GM19035 (cell line): Measurements from ENCODE around the gene RAD51B.

Experiments
- ATAC-seq: cut with Tn5 transposase; IDR thresholded peaks from one replicate; pipeline ENCODE4 v1.9.1; 2021; ENCODE audit not compliant: unreplicated experiment

Gene RAD51B

DNA sequence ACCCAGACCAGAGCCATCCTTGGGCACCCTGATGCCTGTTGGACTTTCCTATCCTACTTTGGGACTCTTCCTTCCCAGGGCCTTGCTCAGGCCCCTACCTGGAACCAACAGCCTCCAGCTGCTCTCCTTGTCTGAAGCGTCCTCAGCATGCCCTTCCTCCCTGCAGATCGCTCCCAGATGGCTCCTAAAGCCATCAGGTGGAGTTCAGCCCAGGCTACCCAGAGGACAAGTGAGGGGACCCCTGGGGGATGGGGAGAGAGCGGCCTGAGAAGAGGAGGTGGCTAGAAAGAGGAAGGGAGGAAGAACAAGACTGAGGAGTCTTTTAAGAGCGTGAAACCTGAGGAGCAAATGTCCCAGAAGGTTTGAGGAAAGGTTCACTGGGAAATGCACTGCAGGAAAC is 736.7 kb downstream of the RAD51B start:
- no peak for ATAC-seq

DNA sequence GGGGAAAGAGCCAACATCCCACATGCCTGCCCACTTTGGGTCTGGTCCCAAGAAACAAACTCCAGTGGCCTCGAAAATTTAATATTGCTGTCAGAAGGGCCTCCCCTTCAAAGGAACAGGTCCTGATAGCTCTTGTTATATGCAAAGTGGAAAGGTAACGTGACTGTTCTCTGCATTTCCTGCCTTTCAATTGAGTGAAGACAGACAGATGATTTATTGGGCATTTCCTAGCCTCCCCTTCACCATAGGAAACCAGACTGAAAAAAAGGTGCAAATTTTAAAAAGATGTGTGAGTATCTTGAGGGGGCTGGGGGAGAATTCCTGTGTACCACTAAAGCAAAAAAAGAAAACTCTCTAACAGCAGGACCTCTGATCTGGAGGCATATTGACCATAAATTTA is 738.1 kb downstream of the RAD51B start:
- ATAC-seq: no peak

DNA sequence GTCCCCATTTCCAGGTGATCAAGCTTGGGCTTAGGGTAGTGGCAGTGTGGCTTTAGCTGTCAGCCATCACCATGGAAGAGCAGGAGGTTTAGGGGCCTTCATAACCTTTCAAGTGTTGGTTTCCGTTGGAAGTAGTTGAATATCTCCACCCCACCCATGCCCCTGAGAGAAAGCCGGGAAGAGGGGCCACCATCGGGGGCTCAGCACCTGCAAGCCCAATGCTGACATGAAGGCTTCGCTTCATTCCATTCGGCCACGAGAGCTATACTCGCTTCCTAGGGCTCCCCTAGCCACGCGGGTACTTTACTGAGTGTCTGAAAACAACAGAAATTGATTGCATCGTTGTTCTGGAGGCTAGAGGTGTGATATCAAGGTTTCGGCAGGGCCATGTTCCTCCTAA is 738.5 kb downstream of the RAD51B start:
- ATAC-seq: no peak

DNA sequence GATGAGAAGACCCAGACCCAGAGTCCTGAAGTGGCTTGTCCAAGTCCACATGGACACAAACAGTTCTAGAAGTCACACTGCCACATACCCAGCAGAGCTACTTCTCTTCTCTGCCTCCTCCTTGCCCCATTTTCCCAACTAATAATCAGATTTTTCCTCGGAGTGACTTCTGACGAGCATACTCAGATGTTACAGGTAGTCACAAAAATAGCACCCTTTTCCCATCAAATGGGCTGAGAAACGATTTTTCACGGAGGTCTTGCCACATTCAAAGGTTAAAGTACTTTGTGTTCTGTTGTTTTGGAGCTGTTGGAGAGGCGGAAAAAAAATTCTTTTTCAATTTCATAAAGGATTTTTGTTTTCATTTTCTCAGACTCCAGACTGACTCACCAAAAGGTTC is 740.4 kb downstream of the RAD51B start:
- no peak for ATAC-seq

DNA sequence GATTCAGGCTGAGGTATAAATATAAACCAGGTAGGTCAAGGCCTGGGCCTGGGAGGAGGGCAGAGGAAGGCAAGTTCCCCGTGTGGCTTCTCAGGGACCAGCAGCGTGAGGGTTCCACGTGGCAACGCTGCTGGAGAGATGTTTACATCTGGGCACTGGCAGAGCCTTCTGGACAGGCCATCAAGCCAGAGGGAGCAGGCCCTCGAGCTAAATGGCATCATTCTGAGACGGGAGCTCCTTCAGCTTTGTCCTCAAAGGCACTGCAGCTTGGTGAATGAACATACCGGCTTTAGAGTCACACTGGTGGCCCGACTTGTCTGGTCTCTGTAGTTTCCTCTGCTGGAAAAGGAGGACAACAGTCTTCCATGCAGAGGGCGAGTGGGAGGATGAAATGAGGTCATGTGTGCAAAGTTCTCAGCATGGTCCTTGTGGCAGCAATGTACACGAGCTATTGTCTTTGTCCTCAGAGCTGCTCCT is 742.0 kb downstream of the RAD51B start:
- ATAC-seq: no peak

DNA sequence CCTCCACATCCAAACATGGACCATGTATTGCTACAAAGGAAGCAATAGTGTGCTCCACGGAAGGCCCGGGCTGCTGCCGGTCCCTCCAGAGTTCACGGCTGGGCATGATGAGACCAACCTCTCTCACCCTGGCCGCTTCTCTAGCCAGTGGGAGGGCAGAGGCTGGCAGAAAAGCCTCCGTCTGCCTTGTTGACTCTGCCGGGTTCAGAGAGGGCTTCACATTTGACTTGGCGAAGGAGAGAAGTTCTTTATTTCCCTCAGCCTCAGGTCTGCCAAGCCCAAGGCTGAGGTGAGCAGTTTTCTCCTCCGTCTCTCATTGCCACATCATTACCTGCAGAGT is 743.3 kb downstream of the RAD51B start:
- ATAC-seq: no peak

DNA sequence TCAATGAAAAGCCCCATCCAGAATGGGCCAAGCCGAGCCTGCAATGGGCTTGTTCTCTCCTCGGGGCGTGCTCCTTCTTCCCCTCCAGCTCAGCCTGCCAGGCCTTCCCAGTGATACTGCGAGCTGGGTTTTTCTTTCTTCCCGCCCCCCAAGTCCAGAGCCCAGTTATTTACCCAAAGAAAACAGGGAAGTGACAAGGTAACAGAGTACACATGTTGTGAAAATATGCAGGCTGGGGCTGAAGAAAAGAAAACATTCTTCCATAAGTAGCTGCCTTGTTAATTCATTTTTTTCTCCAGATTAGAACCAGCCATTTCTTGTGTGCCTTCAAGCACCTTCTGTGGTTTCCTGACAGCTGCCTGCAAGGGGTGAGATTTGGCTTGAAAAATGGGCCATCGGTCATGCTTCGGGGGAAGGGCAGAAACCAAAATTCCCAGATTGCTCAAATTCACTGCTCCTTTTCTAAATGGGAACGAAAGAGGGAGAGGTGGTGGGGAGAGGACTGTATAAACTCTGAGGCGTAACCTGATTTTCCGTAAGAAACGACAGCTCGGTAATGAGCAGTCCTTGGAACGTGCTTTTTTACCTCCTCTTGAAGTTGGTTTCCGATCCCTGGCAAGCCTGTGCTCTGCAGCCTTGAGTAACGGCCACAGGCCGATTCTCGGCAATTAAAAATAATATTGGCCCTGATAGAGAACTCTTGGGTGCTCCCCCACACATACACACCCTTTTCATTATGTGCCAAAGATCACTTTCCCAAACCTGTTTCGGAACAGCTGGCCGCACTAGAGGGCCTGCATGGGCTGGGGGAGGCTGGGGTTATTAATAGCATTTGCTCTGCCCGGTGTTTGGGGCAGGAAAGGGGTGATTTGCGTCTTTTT is 743.9 kb downstream of the RAD51B start:
- ATAC-seq: no peak

DNA sequence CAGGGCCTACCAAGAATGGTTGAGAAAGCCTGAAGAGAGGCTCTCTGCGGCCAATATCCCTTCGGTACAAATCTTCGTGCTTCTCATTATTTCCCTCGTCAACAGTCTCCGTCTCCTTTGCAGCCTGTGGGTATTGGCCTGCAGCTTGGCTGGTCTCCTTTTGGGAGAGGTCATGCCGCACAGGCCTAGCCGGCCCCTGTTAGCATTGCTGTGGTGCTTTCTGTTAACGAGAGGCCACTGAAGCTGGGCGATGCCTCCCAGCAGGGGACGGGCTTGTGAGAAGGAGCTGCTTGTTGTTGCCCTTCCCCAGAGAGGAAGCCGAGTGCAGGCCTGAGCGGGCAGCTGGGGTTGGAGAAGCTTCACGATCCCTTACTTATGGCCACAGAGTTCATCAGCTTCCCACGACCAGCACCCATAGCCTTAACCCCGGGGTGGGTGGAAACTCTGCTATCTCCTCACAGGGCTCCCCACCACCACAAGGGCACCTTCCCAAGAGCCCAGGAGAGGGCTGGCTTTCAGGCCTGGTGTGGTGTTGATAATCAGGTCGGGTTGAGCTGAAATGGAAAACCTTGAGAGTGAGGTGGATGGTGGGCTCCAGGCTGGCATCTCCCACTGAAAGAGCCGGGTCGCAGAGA is 744.7 kb downstream of the RAD51B start:
- no peak for ATAC-seq

DNA sequence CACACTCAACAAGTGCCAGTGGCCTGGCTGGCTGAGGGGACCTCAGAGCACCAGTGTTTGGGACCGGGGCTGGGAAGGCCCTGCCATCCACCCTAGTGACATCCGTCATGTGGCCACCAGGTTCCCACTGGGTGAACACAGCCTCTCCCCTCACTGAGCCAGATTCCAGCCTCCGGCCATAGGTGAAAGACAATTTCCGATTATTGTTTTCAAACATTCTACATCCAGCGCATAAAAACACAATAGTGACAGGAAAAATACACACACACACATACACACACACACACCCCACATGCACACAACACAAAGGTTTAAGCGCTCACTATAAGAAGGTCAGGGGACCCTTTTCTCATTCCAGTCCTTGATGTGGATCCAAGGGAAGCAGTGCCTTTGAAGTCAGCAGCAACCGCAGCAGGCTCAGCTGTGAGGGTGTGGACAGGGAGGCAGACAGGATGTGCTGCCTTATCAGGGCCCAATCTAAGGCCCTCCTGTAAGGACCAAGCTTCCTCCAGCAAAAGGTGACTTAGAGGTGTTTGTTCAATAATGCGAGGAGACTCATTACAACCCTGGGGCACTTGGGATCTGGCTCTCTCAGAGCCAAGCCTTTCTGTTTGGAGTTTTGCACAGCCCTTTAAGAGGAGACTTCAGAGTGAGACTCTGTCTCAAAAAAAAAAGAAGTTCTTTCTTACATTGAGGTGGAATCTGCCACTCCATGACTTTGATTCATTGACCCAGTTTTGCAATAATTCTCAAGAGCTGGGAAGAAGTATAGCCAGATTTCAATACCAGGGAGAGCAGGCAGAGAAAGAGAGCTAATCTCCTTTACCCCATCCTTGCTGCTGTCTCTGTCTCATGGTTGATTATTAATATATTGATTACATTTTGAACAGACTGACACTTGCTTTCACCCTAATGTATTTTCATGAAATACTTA is 745.5 kb downstream of the RAD51B start:
- ATAC-seq: no peak

DNA sequence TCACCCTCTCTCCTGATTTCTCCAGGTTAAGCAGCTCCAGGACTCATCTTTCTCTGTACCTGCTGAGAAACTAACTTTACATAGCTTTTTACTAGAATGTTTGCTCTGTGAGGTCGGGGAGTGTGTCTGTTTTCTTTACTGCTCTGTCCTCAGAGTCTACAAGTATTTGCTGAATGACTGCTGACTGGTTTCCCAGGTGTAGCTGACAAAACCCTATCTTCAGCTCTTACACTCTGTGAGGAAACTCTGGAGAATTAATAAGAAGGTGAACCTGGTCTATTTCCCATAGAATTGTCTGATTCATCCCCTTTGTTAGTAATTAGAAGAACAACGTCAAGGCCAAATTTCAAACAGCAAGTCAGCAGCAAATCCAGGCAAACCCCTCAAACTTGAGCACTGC is 746.5 kb downstream of the RAD51B start:
- no peak for ATAC-seq

DNA sequence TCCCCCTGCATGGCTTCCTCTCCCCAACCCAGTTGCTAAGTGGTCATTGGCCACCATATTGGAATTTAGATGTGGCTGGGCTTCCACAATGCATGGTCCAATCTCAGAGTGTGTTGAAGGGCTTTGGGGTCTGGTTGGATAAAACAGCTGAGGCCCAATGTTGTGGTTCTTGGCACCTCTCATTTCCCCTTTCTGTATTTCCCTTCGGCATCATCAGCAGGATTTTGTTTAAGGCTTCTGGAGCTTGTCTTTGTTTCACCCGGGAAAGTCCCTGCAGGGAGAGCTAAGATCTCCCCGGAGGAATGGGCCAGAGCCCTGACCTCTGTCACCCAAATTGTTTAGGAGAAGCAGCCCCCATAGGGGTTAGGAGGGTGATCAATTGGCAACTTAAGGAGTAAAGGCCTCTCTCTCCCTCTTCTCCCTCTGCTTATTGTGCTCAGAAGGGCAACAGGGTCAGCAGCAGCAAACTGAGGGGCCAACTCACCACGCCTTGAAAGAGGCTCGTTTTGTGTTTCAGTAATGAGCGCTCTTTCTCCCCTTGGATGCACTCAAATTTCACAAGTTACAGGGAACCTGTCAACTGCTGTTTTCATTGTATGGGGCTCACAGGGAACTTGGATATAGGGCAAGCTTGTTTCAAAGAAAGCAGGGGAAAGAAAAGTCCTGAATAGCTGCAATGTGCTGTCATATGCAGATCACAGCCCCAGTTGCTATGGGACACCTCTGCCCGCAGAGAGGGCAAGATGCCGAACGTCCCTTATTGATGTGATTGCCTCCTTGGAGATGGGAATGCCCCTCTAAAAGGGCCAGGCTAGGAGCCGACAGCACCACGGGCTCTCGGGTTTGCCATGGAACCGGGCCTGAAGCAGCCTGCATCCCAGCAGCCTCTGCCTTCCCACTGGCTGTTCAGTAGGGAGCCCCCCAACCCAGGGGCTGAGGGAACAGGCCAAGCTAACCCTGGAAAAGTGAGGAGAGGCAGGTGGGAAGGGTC is 749.6 kb downstream of the RAD51B start:
- no peak for ATAC-seq

DNA sequence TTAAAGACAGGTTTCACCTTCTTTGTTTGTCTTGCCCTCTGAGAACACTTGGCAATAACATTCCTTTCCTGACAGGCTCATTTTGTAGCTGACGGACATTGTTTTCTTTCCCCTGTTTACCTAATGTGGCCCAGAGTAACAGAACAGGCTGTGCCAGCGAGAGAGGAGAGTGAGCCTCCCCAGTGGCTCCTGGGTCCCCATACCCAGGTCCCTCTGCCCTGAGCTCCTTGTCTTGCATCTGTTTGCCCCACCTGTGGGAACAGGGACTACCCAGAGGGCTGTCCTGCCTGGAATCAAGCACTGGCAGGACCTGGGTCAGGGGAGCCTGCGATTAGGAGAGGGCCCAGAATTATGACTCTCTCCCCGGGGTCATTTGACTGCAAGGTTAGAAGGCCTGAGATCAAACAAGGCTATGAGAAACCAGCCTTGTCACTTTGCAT is 750.4 kb downstream of the RAD51B start:
- ATAC-seq: no peak

DNA sequence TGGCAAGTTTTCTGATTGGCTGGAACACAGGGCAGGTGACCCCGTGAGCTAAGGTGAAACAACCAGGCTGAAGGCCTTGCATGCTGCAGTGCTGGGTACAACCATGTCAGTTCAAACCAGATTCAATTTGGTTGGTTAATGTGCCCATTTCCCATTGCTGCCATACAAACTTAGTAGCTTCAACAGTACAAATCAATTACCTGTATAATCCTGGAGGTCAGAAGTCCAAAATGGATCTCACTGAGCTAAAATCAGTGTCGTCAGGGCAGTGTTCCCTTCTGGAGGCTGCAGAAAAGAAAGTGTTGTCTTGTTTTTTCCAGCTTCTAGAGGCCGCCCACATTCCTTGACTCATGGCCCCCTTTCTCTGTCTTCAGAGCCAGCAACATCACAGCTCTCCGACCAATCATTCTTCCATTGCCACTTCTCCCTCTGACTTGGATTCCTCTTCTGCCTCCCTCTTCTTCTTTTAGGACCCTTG is 751.6 kb downstream of the RAD51B start:
- no peak for ATAC-seq

DNA sequence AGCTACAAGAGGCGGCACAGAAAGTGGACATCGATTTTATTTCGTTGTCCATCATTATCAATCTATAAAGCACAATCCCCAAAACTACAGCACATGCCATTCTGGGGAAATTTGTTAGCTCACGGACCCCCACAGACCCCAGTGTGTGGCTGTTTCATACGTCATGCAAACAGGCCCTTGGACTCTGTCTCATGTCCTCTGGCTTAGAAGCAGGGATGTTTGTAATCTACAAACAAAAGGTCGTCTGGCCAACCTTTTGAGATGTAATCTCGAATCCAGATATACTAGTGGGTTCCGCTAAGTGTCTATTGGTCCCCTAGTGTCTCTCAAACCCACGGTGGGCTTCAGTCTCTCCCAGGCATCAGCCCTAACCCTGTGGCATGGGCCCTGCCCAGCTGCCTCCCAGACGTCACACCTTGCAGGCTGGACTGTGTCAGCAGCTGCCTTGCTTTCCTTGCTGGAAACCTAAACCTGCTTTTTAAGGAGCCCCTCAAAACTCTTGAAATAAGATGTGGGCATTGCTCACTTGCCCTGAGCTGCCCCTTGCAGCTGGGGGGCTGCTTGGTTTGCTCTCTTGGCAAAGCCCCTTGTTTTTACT is 752.4 kb downstream of the RAD51B start:
- no peak for ATAC-seq

DNA sequence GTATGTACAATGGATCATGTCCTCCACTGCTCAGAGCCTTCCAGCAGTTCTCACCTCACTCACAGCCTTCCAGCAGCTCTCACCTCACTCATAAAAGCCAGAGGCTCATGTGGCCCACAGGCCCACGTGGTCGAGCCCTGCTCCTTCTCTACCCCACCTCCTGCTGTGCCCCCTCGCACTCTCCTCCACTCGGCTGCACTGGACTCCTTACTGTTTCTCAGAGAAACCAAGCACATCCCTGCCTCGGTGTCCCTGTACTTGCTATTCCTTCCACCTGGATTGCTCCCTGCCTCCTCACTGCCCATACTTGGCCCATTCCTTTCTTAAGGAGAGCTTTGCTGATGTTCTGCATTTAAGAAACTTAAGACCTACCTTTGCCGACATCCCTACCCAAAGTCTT is 753.5 kb downstream of the RAD51B start:
- ATAC-seq: no peak

DNA sequence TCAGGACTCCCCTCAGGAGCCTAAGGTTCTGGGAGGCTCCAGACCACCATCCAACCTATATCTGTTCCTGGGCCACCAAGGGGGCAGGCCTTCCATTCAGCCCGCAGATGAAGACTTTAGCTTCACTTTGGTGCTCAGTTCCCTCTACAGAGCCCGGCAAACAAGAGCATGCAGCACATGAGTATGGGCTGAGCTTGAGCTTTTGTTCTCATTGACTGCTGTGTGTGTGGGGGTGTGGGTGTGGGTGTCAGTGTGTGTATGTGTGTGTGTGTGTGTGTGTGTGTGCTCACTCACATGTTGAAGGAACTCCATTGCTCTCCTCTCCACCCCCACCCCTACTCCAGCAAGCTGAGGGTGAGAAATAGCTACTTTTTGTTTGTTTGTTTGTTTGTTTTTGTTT is 754.1 kb downstream of the RAD51B start:
- ATAC-seq: no peak

DNA sequence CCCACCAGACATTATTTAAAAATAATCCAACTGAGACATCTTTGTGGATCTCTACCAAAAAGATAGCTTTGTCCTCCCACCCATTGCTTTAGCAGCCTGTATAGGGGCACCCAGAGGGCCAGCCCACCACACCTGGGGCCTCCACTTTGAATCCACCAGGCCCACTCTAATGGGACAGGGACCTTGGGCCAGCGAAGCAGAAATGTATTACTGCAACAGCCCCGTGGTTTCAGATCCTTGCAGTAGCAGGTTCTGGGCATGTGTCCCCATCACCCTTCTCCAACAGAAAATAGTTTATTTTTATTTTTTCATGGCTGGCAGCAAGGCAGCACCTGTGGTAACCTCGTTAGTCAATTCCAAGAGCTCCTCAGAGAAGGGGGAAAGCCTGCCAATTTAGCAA is 754.9 kb downstream of the RAD51B start:
- no peak for ATAC-seq

DNA sequence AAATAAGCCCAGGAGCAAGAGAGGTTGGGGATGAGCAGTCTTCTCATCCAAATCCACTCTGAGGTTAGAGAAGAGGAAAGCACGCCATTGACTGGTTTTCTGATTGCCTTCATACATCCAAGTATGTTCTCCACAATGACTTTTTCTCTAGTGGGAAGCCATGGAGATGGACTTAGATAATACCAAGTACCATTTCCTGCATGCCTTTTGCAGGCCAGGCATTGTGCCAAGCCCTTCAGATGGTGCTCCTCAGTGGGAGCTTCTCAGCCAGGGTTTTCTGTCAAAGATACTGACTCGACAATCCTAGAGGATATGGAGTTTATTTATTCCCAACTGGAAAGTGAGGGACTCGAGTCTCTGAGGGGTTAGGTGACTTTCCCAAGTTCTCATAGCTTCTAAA is 755.3 kb downstream of the RAD51B start:
- ATAC-seq: no peak

DNA sequence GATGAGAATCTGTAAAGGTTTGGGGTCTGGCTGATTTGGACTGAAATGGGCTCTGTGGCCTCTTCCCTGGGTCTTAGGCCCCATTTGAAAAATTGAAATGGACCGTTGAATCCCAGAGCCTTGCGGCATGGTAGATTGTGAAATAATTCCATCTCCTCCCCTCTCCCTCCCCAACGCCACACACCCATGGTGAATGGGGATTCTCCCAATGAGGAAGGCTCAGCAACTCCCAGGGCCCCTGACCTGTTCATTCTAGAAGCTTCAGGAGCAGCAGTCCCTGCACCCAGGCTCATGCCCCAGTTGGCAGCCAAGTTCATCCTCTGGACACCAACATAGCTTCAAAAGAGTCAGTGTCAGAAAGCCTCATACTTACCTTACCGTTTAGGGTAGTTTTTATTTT is 755.8 kb downstream of the RAD51B start:
- no peak for ATAC-seq

DNA sequence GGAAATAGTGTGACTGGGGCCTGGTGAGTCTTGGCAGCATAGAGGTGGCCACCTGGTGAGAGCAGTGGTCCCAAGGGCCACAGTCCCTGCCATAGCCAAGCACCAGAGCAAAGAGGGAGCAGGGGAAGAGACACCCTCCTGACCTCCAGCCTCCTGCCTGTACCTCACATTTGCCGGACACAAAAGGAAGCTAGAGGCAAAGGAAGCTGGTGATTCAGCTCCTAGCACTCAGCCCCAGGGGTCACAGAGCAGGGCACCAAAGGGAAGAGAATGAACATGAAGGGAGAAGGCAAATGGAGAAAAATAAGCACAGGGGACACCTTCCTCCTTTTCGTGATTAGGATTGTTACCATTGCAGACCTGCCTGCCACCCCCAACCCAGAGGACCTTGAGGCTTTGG is 756.5 kb downstream of the RAD51B start:
- no peak for ATAC-seq
